Stomach smooth muscle (tissue), 2 donors: Measurements from ENCODE around the gene POLR2J2.
"Not testable (repeated sequence)": the region's sequence is repeated elsewhere in the genome, so short reads cannot be mapped to it uniquely, and the experiment has no call there.

ENCODE experiments used
- H3K27ac ChIP-seq: one replicate; pipeline ENCODE4 v1.7.0; 2013; ENCODE audit warnings: mild to moderate bottlenecking, low read length, inconsistent platforms
- H3K27me3 ChIP-seq, 2 donors: one replicate each; pipeline ENCODE4 v1.7.0; 2013; ENCODE audit warnings: low read length in 2 of 2; ENCODE audit not compliant: insufficient read depth in 2 of 2, control insufficient read depth in 1 of 2
- H3K36me3 ChIP-seq, 2 donors: one replicate each; pipeline ENCODE4 v1.7.0; 2013; ENCODE audit warnings: low read length in 2 of 2; ENCODE audit not compliant: control insufficient read depth in 2 of 2, insufficient read depth in 2 of 2
- H3K4me1 ChIP-seq: one replicate; pipeline ENCODE4 v1.7.0; 2013; ENCODE audit warnings: low read length; ENCODE audit not compliant: control insufficient read depth, insufficient read depth
- H3K4me3 ChIP-seq, 2 donors: one replicate each; pipeline ENCODE4 v1.7.0; 2013; ENCODE audit warnings: low read length in 2 of 2
- H3K9ac ChIP-seq, 2 donors: one replicate each; pipeline ENCODE4 v1.7.0; 2013; ENCODE audit warnings: low read length in 2 of 2, mild to moderate bottlenecking in 1 of 2
- H3K9me3 ChIP-seq, 2 donors: one replicate each; pipeline ENCODE4 v1.7.0; 2013; ENCODE audit warnings: low read length in 2 of 2; ENCODE audit not compliant: control insufficient read depth in 2 of 2
- donor health status: healthy.
- donor health status: Pancreatic carcinoma.

Gene POLR2J2

DNA sequence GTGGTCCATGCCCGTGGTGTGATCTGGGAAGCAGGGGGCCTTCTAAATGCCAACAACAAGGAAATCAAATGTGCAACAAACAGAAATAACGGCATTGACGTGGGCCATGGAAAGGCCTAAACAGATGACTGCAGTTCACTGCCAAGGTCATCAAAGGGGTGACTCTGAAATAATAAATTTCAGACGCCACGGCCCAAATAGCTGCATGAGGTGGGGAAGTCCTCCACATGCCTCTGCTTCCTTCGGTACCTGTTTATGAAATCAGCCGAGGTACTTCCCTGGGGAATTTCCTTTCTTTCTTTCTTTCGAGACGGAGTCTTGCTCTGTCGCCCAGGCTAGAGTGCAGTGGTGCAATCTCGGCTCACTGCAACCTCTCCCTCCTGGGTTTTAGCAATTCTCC is 6.7 kb downstream of the POLR2J2 start:
- H3K36me3 ChIP-seq, H3K9me3 ChIP-seq, H3K4me3 ChIP-seq, H3K9ac ChIP-seq, H3K4me1 ChIP-seq, H3K27me3 ChIP-seq, H3K27ac ChIP-seq: not testable (repeated sequence)

DNA sequence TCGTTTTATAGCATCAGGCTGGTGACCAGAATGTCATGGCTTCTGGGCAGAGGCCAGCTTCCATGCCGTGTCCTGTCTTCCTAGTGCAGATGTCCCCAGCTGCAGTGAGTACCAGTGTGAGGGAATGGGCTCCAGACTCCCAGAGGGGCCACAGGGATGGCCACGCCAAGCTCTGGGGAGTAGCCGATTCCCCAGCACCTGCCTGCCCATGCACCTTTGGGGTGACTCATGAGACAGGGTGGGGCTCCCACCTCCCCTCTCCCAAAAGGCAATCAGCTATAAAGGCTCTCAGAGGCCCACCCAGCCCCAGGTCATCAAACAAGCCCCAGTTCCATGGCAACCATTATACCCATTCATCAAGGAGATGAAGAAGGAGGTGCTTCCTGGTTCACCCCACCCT is 21.5 kb downstream of the POLR2J2 start, which contains the start of gene SPDYE2B:
Gene SPDYE2B (plus strand): TSS at position 396 of the 400 bp plus-strand sequence. CDS start 2,030 bp downstream, outside the sequence.
- not testable (repeated sequence) for H3K4me3 ChIP-seq, H3K9ac ChIP-seq, H3K36me3 ChIP-seq, H3K9me3 ChIP-seq, H3K27ac ChIP-seq, H3K4me1 ChIP-seq, H3K27me3 ChIP-seq

DNA sequence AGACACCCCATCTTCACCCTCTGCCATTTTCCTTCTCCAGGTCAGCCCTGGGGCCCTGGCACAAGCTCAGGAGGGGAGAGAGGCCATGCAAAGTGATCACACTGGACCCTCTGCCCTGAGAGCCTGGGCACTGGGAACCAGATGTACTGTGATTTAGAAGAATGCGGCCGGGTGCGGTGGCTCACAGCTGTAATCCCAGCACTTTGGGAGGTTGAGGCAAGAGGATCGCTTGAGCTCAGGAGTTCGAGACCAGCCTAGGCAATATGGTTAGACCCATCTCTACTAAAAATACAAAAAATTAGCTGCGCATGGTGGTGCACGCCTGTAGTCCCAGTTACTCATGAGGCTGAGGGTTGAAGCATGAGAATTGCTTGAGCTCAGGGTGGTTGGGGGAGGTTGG is 23.6 kb downstream of the POLR2J2 start:
- not testable (repeated sequence) for H3K9ac ChIP-seq, H3K36me3 ChIP-seq, H3K9me3 ChIP-seq, H3K4me1 ChIP-seq, H3K27me3 ChIP-seq, H3K27ac ChIP-seq, H3K4me3 ChIP-seq

DNA sequence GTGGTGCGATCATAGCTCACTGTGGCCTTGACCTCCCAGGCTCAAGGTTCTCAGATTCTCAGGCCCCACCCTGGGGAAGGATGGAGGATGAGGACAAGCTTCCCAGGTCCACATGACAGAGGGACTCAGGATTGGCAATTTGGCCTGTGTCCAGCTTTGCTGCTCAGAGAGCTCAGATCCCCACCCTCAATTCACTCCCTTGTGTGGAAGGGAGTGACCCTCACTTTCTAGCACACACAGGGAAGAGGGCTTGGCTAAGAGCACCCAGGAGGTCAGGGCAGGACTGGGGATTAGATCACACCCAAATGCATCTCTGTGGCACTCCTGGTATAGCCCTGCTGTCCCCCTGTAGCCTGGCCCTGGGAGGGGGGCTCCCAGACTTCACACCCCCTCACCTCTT is 28.1 kb downstream of the POLR2J2 start:
- H3K36me3 ChIP-seq, H3K9me3 ChIP-seq, H3K4me3 ChIP-seq, H3K9ac ChIP-seq, H3K27ac ChIP-seq, H3K27me3 ChIP-seq, H3K4me1 ChIP-seq: not testable (repeated sequence)

DNA sequence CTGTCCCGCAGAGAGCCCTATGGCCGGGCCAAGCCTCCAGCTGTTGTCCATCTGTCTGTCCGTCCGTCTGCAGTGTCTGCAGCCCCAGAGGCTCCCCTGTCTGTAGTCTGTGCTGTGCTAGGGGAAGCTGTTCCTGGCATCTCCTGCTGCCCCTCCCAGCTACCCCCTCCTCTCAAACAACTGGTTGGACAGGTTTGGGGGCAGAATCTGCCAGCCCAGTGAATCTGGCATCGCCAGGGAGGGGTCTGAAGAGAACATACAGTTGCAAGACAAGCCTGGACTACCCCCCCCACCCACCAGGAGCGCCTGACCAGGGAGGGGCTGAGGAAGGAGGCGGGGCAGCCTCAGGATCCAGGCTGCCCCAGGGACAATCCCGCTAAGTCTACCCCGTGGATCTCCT is 28.8 kb downstream of the POLR2J2 start, which contains the start of gene UPK3BL1:
Gene UPK3BL1 (minus strand): TSS at position 101 of the 400 bp plus-strand sequence. CDS start 50 bp downstream, at position 51.
- not testable (repeated sequence) for H3K27me3 ChIP-seq, H3K4me1 ChIP-seq, H3K36me3 ChIP-seq, H3K9ac ChIP-seq, H3K9me3 ChIP-seq, H3K4me3 ChIP-seq, H3K27ac ChIP-seq

DNA sequence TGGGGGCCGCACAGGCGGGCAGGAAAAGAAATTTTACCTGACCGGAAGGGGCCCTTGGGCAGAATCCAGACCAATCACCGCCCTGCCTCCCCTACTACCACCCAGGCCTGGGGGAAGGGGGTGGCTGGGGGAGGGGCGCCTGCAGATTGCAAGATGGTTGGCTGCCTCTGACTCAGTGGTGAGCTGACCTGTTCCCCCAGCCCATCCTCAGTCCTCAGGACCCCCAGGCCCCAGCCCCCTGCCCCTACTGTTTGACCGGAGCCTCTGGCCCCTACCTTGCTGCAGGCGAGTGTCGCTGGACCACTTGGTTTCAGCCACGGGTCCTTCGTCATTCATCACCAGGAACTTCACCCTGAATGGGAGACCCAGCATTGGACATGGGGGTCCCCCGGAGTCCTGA is 32.6 kb downstream of the POLR2J2 start:
- not testable (repeated sequence) for H3K27ac ChIP-seq, H3K36me3 ChIP-seq, H3K4me1 ChIP-seq, H3K9ac ChIP-seq, H3K27me3 ChIP-seq, H3K9me3 ChIP-seq, H3K4me3 ChIP-seq

DNA sequence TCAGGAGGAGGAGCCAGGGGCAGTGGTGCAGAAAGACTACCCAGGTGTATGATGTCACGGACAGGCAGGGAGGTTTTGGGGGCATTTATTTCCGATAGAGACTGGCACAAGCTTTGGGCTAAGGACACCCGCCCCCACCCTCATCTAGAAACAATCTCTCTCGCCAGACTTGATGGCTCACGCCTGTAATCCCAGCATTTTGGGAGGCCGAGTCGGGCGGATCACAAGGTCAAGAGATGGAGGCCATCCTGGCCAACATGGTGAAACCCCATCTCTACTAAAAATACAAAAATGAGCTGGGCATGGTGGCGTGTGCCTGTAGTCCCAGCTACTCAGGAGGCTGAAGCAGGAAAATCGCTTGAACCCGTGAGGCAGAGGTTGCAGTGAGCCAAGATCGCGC is 34.5 kb downstream of the POLR2J2 start:
- H3K4me3 ChIP-seq, H3K27me3 ChIP-seq, H3K9ac ChIP-seq, H3K27ac ChIP-seq, H3K36me3 ChIP-seq, H3K9me3 ChIP-seq, H3K4me1 ChIP-seq: not testable (repeated sequence)

DNA sequence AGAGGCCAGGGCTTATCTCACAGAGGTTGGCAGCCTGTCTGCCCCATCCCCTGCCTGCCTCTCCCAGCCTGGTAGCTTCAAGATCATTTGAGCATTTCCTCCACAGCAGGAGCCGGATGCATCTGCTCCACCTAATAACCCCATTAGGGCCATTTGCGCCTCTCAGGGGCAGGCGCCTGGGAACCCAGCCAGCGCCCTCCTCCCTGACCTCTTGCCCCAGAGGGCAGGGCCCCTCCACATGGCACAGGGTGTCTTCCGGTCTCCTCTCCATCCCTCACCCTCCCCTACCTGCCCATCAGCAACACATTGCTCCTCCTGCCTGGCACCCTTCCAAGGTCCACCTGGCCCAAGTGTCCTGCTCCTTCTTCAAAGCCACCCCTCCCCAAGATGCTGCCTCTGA is 36.1 kb downstream of the POLR2J2 start:
- H3K27me3 ChIP-seq, H3K9ac ChIP-seq, H3K36me3 ChIP-seq, H3K9me3 ChIP-seq, H3K27ac ChIP-seq, H3K4me3 ChIP-seq, H3K4me1 ChIP-seq: not testable (repeated sequence)

DNA sequence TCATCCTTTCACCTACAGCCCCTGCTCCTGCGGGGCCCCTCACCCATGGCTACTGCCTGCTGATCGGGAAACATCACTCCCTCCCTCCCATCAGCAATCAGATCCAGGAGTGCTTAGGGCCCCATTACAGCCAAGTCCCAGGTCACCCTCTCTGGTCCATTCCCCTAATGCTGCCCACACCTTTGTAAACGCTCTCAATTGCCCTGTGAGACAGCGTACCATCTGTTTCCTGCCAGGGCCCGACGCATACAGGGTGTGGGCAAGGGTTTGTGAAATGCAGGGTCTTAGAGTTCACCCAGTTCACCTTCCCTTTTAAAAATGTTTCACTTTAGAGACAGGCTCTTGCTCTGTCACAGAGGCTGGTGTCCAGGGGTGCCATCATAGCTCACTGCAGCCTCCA is 37.2 kb downstream of the POLR2J2 start:
- not testable (repeated sequence) for H3K36me3 ChIP-seq, H3K9ac ChIP-seq

DNA sequence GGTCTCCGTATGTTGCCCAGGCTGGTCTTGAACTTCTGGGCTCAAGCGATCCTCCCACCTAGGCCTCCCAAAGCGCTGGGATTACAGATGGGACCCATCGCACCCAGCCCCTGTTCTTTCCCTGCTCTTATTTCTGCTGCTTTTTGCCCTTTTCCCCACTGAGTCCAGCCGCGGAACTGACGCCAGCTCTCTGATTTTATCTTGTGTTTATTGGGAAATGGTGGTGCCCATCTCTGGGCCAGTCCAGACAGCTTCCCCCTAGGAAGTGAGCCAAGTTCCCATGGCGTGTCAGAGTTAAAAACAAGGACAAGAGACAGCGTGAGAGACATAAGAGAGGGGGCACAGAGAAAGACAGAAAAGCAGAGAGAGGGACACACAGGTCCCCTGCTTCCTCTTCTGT is 40.8 kb downstream of the POLR2J2 start:
- not testable (repeated sequence) for H3K4me3 ChIP-seq, H3K27ac ChIP-seq, H3K9me3 ChIP-seq, H3K27me3 ChIP-seq, H3K9ac ChIP-seq, H3K4me1 ChIP-seq, H3K36me3 ChIP-seq

More for the DNA sequence above, 37.2 kb downstream of the POLR2J2 start:
- not testable (repeated sequence) for H3K4me1 ChIP-seq, H3K27ac ChIP-seq, H3K27me3 ChIP-seq, H3K4me3 ChIP-seq, H3K9me3 ChIP-seq

DNA sequence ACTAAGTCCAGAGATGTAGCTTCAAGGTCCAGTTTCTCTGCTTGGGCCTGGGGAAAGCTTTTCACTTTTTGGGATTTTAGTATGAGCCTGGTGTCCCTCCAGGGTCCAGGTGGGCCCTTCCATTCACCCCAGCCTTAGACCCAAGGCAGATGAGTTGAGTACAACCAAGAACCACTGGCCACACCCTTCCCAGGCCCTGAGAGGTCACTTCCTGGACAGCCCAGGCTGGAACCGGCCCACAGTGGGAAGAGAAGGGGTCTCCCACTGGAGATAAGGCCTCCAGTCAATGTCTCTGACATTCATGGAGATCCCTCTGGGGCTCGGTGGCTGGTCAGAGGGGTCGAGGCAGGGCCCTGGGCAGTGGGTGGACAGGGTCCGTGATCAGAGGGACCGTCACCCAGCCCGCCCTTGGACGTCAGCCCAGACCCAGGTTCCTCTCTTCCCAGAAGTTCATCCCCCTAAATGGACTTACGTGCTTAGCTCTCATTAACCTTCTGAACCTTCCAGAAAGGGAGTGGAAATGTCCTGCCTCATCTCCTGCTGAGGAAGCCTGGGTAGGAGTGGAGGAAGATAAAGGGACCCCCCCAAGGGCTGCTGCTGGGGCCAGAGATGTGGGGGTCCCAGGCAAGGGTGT is 44.1 kb downstream of the POLR2J2 start:
- H3K9me3 ChIP-seq, H3K27me3 ChIP-seq, H3K4me3 ChIP-seq, H3K9ac ChIP-seq, H3K36me3 ChIP-seq, H3K27ac ChIP-seq, H3K4me1 ChIP-seq: not testable (repeated sequence)
